ENCODE measurements around the gene LSMEM2.
"Not testable (repeated sequence)": the region's sequence is repeated elsewhere in the genome, so short reads cannot be mapped to it uniquely, and the experiment has no call there.

LSMEM2 gene

GRCh38 chr3:50246517-50246954, 32.4 kb upstream of the LSMEM2 start:
- peak; percentile 77 for DNase-seq

GRCh38 chr3:50248387-50248786, 30.5 kb upstream of the LSMEM2 start:
- no peak for DNase-seq

DNA sequence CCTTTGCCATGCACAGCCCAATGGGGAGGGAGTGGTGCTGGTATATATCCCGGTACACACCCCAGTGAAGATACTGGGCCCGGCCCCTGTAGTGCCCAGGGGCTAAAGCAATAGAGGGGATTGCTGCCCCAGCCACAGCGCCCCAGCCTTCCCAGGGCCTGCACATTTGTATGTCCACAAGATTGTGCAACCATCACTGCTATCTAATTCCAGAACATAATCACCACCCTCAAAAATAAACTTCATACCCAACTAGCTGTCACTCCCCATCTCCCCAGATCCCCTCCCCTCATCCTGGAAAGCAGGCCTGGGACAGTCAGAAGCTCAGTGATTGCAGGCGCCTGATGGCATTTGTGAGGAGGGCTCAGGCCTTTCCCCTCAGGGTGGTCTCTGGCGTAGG, 29.4 kb upstream of the LSMEM2 start:
- no peak for DNase-seq

GRCh38 chr3:50250514-50250913, 28.4 kb upstream of the LSMEM2 start:
- no peak for DNase-seq

- peak; percentile 76 for DNase-seq
Measured at GRCh38 chr3:50251220-50251619, 27.7 kb upstream of the LSMEM2 start.

GRCh38 chr3:50254577-50255250, 24.2 kb upstream of the LSMEM2 start:
- no peak for DNase-seq

DNA sequence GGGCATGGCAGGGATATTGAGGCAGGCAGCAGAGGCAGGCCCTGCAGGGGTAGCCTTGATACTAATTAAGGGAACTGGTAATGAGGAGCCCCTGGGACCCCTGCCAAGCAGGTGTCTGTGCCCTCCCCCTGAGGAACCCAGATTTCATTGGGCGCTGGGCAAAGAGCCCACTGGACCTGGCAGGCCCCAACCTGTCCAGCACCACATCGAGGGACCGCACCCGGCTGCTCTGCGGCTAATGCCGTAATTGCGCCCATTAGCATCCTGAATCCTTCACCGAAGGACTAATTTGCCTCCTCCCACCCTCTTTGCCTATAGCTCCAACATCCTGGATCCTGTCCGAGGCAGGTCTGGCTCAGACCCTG, 23.7 kb upstream of the LSMEM2 start:
- no peak for DNase-seq

DNA sequence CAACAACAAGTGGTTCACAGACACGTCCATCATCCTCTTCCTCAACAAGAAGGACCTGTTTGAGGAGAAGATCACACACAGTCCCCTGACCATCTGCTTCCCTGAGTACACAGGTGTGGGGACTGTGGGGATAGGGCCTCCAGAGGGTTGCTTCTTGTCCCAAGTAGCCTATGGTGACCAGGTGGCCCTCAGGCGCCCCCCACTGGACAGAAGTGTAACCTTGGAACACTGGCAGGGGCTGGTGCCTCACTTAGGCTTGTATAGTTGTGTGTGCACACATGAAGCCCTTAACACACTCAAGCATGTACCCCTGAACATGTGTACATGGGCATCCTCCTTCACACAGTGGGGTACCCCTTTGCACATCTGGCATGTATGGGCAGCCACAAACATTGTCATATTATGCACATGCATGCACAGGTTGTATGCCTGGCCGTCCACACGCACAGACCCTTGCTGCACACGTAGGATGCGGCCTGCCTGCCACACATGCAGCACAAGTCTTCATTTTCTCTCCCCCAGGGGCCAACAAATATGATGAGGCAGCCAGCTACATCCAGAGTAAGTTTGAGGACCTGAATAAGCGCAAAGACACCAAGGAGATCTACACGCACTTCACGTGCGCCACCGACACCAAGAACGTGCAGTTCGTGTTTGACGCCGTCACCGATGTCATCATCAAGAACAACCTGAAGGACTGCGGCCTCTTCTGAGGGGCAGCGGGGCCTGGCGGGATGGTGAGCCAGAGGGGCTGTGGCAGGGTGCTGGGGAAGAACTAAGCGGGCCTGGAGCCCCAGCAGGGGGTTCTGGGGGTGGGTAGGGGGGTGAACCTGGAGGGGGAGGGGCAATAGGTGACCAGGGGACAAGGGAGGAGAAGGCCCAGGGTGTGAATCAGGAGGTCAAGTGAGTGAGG, 21.7 kb upstream of the LSMEM2 start:
- peak; percentile 52 for DNase-seq

DNA sequence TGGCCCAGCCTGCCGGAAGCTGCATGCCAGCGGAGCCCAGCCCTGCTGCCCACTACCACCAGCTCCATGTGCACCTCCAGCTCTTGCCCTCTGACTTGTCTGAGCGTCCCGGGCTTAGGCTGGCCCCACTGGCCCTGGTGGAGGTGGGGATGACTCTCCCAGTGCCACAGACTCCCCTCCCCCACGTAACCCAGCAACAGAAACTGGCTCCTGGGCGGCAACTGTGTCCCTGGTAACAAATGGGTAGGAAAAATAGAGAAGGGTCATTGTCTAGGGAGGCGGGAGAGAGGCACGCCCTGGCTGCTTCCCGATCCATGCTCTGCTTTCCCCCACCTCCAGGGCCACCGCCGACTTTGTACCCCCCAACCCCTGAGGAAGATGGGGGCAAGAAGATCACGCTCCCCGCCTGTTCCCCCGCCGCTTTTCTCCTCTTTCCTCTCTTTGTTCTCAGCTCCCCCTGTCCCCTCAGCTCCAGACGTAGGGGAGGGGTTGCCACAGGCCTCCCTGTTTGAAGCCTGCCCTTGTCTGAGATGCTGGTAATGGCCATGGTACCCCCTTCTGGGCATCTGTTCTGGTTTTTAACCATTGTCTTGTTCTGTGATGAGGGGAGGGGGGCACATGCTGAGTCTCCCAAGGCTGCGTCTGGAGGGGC, 20.7 kb upstream of the LSMEM2 start:
- no peak for DNase-seq

DNA sequence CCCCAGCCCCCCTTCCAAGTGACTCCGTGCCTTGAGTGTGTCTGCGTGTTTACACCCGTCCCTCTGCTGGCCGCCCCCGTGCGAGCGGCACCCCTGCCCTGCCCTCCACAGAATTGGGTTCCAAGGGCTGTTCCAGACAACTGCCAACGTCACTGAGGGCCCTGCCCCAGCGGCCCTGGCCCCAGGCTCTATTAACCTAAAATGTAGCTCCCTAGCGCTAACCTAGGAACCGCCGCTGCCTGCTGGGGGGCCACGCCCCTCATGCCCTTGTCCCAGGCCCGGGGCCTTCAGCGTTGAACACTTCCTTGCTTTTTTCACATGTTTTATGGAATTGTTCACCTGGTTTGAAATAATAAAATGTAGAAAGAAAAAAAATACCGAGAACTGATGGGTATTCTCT, 19.9 kb upstream of the LSMEM2 start:
- DNase-seq = no peak

- DNase-seq = no peak
Measured at GRCh38 chr3:50259432-50260026, 19.4 kb upstream of the LSMEM2 start.

GRCh38 chr3:50260027-50260941, 18.6 kb upstream of the LSMEM2 start:
- peak; percentile 79 for DNase-seq

- no peak for DNase-seq
Measured at GRCh38 chr3:50260942-50261441, 17.9 kb upstream of the LSMEM2 start.

DNA sequence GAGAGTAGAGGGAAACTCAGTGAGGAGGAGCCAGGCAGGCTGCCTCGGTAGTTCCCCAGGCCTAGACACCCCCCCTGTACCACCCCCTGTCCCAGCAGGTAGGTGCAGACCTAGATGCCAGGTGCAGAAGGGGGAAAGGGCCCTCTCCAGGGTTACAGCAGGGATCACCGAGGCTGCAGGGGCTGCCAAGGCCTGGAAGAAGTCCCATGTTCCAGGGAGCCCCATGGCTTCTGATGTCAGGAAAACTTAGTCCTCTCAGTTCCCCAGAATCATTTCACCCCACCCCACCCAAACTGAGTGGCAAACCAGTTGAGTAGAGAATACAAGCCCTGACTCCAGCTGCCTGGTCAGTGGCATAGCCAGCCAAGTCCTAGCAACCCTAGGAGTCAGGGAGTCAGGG, 17.4 kb upstream of the LSMEM2 start:
- DNase-seq = no peak

DNA sequence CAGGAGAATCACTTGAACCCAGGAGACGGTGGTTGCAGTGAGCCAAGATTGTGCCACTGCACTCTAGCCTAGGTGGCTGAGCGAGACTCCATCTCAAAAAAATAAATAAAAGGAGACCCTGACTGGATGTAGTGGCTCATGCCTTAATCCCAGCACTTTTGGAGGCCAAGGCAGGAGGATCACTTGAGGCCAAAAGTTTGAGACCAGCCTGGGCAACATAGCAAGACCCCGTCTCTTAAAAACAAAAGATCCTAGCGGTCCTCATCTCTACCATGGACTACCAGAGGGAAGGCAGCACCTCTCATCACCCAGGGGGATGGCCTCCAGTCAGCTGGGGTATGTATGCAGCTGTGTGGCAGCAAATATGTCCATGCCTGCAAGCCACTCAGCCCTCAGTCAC, 16.7 kb upstream of the LSMEM2 start:
- DNase-seq = not testable (repeated sequence)

- DNase-seq = no peak
Measured at GRCh38 chr3:50262778-50263177, 16.1 kb upstream of the LSMEM2 start.

GRCh38 chr3:50263478-50264382, 15.2 kb upstream of the LSMEM2 start:
- no peak for DNase-seq

GRCh38 chr3:50264383-50264963, 14.4 kb upstream of the LSMEM2 start:
- no peak for DNase-seq

- DNase-seq = no peak
Measured at GRCh38 chr3:50264964-50265485, 13.9 kb upstream of the LSMEM2 start.

GRCh38 chr3:50265571-50265970, 13.3 kb upstream of the LSMEM2 start:
- no peak for DNase-seq
